IPS-15b (cell line): ENCODE results near the gene ZNF354B.
"Not testable (repeated sequence)": the region's sequence is repeated elsewhere in the genome, so short reads cannot be mapped to it uniquely, and the experiment has no call there.

ENCODE experiments used
- H3K27me3 ChIP-seq: one replicate; pipeline ENCODE4 v1.6.1; 2013; ENCODE audit warnings: low read length; ENCODE audit not compliant: control insufficient read depth, insufficient read depth
- H3K36me3 ChIP-seq: one replicate; pipeline ENCODE4 v1.6.1; 2013; ENCODE audit warnings: low read length; ENCODE audit not compliant: control insufficient read depth, insufficient read depth
- H3K4me1 ChIP-seq: one replicate; pipeline ENCODE4 v1.6.1; 2013; ENCODE audit warnings: mild to moderate bottlenecking, low read length; ENCODE audit not compliant: control insufficient read depth, insufficient read depth
- H3K4me3 ChIP-seq: one replicate; pipeline ENCODE4 v1.5.1; 2013; ENCODE audit warnings: low read depth, low read length
- H3K9ac ChIP-seq: one replicate; pipeline ENCODE4 v1.6.1; 2013; ENCODE audit warnings: low read depth, mild to moderate bottlenecking, low read length
- H3K9me3 ChIP-seq: one replicate; pipeline ENCODE4 v1.6.1; 2013; ENCODE audit warnings: mild to moderate bottlenecking, low read length; ENCODE audit not compliant: control insufficient read depth, insufficient read depth

ZNF354B gene

GRCh38 chr5:178859625-178860521 is at the start of gene ZNF354B:
Gene ZNF354B (plus strand): TSS chr5:178859953. CDS start chr5:178861048, 1,095 bp downstream.
- Histone ChIP-seq H3K4me1 (no peaks in the 10 kb centered on the region), H3K4me3 (peak within 1 kb of the TSS; percentile 61), H3K9ac (no peak within 1 kb of the TSS), H3K9me3 (no peaks in the 10 kb centered on the region), H3K36me3 (no peaks in the 10 kb centered on the region), H3K27me3 (peaks cover 3% of the 10 kb centered on the region)

- H3K9me3 ChIP-seq, result no peaks in the 10 kb centered on the region
- H3K4me3 ChIP-seq, result no peak overlapping the region
- no peak overlapping the region for H3K9ac ChIP-seq
- no peaks in the 10 kb centered on the region for H3K27me3 ChIP-seq
- H3K36me3 ChIP-seq, result no peaks in the 10 kb centered on the region
- no peaks in the 10 kb centered on the region for H3K4me1 ChIP-seq
Measured at GRCh38 chr5:178817506-178817905, 42.2 kb upstream of the ZNF354B start.

GRCh38 chr5:178818094-178818493 is 41.7 kb upstream of the ZNF354B start:
- Histone ChIP-seq H3K9ac (no peak overlapping the region), H3K27me3 (no peaks in the 10 kb centered on the region), H3K36me3 (no peaks in the 10 kb centered on the region), H3K4me3 (no peak overlapping the region), H3K9me3 (no peaks in the 10 kb centered on the region), H3K4me1 (no peaks in the 10 kb centered on the region)

GRCh38 chr5:178820001-178820400 is 39.8 kb upstream of the ZNF354B start:
- Histone ChIP-seq H3K4me3 (no peak overlapping the region), H3K36me3 (no peaks in the 10 kb centered on the region), H3K27me3 (no peaks in the 10 kb centered on the region), H3K9me3 (no peaks in the 10 kb centered on the region), H3K9ac (no peak overlapping the region), H3K4me1 (no peaks in the 10 kb centered on the region)

GRCh38 chr5:178825444-178825843 is 34.3 kb upstream of the ZNF354B start:
- Histone ChIP-seq H3K4me3 (no peak overlapping the region), H3K36me3 (no peaks in the 10 kb centered on the region), H3K27me3 (no peaks in the 10 kb centered on the region), H3K4me1 (peaks cover 16% of the 10 kb centered on the region), H3K9me3 (no peaks in the 10 kb centered on the region), H3K9ac (no peak overlapping the region)

- Histone ChIP-seq H3K9ac (no peak overlapping the region), H3K27me3 (no peaks in the 10 kb centered on the region), H3K36me3 (peaks cover under 1% of the 10 kb centered on the region), H3K9me3 (no peaks in the 10 kb centered on the region), H3K4me3 (no peak overlapping the region), H3K4me1 (peaks cover 16% of the 10 kb centered on the region)
Measured at GRCh38 chr5:178826216-178826615, 33.5 kb upstream of the ZNF354B start.

DNA sequence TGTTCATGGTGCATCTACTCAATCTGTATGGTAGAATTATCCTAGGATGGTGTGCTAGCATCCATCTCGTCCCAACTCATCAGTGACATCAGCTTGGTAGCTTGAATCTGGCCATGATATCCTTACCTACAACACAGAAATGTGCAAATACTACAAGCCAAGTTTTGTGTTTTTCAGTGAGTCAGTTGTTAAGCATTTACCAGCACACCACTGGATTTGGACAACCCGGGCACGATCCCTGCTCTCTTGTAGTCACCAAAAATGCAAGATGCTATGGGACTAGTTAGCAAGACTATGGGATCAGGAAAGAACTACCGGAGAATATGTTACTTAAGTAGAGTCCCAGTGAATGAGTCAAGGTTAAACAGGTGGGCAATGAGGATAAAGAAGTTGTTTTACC is 32.1 kb upstream of the ZNF354B start:
- Histone ChIP-seq H3K9ac (no peak overlapping the region), H3K9me3 (no peaks in the 10 kb centered on the region), H3K4me1 (peaks cover 16% of the 10 kb centered on the region), H3K36me3 (peaks cover 3% of the 10 kb centered on the region), H3K27me3 (no peaks in the 10 kb centered on the region), H3K4me3 (no peak overlapping the region)

DNA sequence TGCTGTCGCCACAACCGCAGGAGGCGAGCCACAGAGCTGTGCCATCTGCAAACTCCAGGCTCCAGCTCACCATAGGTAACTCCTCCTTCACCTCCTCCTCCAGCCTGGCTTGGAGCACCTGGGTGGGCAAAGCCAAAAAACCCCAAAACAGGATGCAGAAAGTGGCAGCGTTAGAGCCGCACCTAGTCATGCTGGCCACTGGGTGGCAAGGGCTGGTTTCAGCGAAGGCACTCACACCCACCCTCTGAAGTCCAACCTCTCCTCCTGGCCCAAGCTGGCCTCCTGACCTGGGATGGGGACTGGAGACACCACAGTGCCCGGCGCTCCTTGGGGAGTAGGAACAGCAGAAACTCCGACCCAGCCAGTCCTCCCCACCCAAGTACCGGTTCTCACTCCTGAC is 28.7 kb upstream of the ZNF354B start:
- no peak overlapping the region for H3K4me3 ChIP-seq
- H3K36me3 ChIP-seq, result peaks cover 3% of the 10 kb centered on the region
- no peak overlapping the region for H3K9ac ChIP-seq

DNA sequence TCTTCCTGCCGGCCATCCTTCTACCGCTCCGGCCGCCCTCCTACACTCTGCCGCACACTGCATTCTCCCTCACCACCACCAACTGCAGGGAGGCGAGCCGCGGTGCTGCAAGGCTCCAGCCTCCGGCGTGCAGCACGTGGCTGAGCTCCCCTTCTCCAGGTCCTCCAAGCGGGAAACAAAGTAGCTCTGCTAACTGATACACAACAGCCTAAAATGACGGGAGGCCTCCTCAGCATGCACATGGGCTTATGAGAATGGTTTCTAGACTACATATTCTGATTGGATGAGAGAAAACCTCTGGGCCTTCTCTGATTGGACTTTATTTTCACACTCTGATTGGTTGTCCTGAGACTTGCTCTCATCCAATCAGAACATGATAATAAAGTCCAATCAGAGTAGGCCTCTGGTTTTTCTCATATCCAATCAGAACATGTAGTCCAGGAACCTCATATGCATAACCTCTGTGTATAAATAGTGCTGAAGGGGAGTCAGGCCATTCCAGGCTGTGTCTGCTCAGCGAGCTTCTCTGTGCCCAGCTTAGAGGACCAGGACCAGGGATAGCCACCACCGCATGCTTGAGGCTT is 27.0 kb upstream of the ZNF354B start:
- no peaks in the 10 kb centered on the region for H3K27me3 ChIP-seq
- H3K9me3 ChIP-seq, result no peaks in the 10 kb centered on the region
- peaks cover 3% of the 10 kb centered on the region for H3K36me3 ChIP-seq
- no peak overlapping the region for H3K9ac ChIP-seq
- peaks cover 2% of the 10 kb centered on the region for H3K4me1 ChIP-seq
- H3K4me3 ChIP-seq, result peak overlapping the region; percentile 46

More for the DNA sequence above, 28.7 kb upstream of the ZNF354B start:
- H3K9me3 ChIP-seq, result no peaks in the 10 kb centered on the region
- H3K4me1 ChIP-seq, result peaks cover 11% of the 10 kb centered on the region
- H3K27me3 ChIP-seq, result no peaks in the 10 kb centered on the region

- no peak overlapping the region for H3K9ac ChIP-seq
- H3K4me1 ChIP-seq, result no peaks in the 10 kb centered on the region
- H3K9me3 ChIP-seq, result no peaks in the 10 kb centered on the region
- no peaks in the 10 kb centered on the region for H3K27me3 ChIP-seq
- no peaks in the 10 kb centered on the region for H3K36me3 ChIP-seq
- no peak overlapping the region for H3K4me3 ChIP-seq
Measured at GRCh38 chr5:178836628-178837027, 23.1 kb upstream of the ZNF354B start.

DNA sequence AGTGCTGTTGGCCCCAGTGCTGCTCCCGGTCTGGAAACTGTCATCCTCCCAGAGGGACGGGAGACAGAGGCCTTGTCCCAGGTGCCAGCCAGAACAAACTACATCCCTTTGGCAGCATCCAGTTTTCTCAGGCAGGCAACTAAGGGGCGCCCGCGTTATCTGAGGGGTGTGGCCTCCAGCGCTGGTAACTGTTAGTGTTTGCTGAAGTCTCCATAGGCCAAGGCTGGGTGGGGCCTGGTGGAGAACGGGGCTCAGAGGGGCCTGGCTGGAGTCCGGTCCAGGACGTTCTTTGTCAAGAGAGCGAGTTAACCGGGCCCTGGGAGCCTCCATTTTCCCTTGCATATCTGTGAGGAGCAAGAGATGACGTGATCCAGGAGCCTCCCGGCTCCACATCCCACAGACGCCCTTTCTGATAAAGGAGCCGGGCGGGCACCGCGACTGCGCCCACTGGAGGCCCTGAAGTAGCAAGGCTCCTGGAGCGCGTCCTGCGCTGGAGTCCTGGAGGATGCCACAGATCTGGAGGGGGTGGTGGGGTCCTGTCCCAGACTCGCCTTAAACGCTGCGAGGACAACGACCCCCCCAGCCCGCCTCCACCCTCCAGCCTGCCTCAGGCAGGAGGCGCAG is 20.9 kb upstream of the ZNF354B start:
- H3K9me3 ChIP-seq, H3K9ac ChIP-seq, H3K4me3 ChIP-seq, H3K36me3 ChIP-seq, H3K4me1 ChIP-seq, H3K27me3 ChIP-seq: not testable (repeated sequence)

- Histone ChIP-seq H3K4me1 (no peaks in the 10 kb centered on the region), H3K4me3 (no peak overlapping the region), H3K9ac (no peak overlapping the region), H3K9me3 (no peaks in the 10 kb centered on the region), H3K36me3 (no peaks in the 10 kb centered on the region), H3K27me3 (no peaks in the 10 kb centered on the region)
Measured at GRCh38 chr5:178839319-178839704, 20.4 kb upstream of the ZNF354B start.
